Stimulated activated CD4-positive, alpha-beta T cell treated with anti-CD3 and anti-CD28 coated beads, Interleukin-15, amount 100 ng/mL, for 48 hours (primary cell): ENCODE data around the gene CAPRIN1.
"Not testable (repeated sequence)": the region's sequence is repeated elsewhere in the genome, so short reads cannot be mapped to it uniquely, and the experiment has no call there.

Experiments
- DNase-seq, 2 donors: peaks; one replicate each; pipeline ENCODE4 v3.0.0-alpha.2; 2020; ENCODE audit warnings: low read depth in 2 of 2

Gene CAPRIN1

DNA sequence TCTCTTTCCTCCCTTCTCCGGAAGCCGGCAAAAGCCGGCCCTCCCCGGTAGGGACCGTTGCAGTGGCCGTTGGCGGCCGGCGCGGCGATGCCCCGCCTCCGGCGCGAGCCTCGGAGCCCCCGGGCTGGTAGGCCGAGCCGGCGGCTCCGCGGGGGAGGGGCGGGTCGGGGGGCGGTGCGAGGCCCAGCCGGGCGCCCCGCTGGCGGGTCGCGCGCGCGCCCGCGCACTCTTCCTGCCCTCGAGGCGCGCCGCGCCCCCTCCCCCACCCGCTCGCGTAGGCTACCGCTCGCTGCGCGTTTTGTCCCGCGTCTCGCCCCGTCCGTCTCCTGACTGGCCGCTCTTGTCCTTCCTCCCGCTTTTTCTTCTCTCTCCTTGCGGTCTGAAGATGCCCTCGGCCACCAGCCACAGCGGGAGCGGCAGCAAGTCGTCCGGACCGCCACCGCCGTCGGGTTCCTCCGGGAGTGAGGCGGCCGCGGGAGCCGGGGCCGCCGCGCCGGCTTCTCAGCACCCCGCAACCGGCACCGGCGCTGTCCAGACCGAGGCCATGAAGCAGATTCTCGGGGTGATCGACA lies 591 bp downstream of the CAPRIN1 start:
- DNase-seq: peak; percentile 81 to 90

DNA sequence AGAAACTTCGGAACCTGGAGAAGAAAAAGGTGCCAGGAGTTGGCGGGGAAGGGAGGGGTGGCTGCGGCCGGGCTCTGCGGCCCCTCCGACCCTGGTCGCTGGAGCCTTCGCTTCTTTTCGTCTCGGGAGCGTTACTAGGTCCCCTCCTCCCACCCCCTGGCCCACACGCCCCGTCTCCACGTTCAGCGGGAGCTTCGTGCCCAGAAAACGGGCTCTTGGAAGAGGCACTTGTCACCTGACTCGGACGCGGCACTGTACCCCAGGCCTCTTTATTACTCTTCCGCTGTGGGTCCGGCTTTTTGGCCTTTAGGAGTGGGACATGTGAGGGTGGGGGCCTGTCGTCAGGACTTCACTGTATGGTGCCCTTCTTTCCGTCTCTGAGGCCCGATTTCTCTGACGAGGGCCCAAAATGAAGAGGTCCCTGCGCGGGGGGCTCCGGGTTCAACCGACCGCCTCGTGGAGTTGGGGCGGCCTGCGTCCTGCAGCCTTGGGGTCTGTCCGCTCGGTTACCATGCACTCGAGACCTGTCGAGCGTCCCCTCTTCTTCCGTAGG lies 1.2 kb downstream of the CAPRIN1 start:
- DNase-seq: peak; percentile 7 to 18

DNA sequence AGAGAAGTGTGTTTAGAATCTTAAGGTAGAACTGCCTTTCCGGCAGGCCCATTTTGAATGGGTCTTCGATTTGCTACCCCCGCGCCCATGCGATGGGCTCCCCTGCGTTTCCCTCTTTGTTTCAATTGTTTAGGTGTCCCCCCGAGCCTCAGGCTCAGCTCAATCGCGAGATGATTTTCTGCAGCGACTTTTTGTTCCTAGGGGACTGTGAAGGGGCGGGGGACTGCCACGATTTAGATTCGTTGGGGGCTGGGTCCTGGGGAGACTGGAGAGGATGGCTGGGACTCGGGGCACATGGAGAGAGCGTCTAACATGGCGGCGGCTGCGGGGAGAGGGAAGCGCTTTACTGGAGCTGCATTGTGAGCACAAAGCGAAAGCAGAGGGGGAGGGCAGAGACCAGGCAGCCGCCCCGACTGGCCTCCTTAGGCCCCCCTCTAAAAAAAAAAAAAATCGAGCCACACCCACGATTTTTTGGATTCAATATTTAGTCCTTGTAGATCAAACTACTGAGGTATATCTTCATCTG lies 1.7 kb downstream of the CAPRIN1 start:
- DNase-seq: peak; percentile 70 to 72

DNA sequence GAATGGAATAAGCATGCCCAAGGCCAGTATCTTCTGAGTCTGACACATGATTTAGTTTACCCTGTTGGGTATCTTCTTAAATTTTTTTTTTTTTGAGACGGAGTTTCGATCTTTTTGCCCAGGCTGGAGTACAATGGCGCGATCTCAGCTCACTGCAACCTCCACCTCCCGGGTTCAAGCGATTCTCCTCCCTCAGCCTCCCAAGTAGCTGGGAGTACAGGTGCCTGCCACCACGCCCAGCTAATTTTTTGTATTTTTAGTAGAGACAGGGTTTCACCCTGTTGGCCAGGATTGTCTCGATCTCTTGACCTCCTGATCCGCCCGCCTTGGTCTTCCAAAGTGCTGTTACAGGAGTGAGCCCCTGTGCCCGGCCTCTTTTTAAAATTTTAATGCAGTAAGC lies 2.8 kb downstream of the CAPRIN1 start:
- DNase-seq: not testable (repeated sequence)

DNA sequence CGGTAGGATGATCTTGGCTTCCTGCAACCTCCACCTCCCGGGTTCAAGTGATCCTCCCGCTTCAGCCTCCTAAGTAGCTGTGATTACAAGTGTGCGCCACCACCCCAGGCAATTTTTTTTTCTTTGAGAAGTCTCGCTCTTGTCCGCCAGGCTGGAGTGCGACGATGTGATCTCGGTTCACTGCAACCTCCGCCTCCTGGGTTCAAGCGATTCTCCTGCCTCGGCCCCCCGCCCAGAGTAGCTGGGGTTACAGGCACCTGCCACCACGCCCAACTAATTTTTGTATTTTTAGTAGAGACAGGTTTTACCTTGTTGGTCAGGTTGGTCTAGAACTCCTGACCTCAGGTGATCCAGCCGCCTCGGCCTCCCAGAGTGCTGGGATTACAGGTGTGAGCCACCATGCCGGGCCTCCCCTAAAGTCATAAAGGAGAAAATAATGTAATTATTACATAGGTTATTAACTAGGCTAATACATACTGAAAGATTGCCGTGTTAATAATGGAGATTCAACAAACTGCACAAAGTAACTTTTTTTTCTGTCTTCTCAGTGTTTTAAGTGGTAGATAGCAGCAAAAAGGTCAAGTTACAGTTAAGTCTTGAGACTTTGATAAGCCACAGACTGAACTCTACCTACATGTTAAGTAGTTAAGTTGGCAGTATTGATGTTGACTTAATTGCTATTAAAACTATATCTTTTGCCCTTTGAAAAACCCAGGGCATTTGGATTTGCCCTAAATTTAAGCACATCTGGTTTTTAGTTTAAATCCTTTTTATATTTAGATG lies 3.9 kb downstream of the CAPRIN1 start:
- no peak for DNase-seq

DNA sequence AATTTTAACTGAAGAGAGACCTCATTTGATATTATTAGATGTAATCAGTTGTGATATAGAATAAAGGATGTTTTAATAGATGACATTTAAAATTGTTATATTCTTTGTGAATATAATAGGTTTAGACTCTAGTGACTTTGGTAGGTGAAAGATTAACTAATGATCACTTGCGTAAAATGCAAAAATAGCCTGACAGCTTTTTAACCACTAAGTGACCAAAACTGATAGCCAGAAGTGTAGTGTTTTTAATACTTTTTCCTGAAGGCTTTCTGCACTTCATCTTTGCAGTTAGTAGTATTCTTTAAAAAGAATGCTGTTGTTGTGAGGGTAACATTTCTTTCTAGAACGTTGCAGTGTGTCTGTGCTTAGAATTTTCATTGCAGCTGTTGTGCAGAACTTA lies 5.1 kb downstream of the CAPRIN1 start:
- DNase-seq: no peak

DNA sequence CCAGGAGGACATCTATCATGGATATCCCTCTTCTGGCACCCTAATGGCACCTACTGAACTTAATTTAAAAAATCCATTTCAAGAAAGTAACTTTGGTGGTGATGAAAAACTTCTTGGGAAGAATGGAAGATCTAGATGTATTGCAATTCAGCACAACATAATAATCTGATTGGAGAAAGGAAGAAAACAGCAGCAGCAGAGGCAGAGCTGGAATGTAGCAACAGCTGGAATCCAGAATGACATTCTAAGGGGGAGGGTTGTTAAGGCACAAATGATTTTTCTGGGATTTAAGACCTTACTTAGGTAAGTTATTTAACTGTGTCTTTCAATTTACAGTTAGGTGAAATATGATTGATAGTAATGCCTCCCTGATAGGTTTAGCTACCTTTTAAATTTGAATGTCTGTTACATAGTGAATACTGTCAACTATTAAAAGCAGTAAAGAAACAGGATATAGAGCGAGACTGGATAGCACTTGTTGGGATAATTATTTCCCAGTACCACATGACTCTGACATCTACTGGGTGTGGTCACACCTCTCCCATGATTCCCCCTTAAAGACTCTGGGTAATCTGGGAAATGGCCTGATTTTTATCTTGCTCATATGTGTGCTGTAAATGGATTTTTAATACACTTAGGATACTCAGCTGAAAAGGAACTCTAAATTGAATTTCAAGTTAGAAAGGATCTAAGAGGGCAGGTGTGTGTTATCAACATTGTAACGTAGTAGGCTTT lies 11.7 kb downstream of the CAPRIN1 start:
- no peak for DNase-seq

DNA sequence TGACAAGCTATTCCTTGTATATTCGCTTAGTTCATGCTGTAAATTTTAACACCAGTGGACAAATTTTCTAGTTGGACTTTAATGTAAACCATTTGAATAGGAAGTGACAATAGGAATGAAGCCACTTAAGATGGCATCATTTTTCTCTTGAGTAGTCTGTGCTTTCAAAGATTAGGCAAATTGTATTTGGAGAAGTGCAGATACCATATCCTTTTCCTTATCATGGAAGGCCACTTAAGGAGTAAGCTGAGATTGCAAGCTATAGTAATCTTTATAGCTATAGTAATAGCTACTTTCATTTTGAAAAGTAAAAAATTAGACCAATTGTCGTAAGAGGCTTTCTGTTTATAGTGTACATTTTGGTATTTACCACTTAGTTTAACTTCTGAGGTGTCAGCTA lies 12.8 kb downstream of the CAPRIN1 start:
- no peak for DNase-seq

DNA sequence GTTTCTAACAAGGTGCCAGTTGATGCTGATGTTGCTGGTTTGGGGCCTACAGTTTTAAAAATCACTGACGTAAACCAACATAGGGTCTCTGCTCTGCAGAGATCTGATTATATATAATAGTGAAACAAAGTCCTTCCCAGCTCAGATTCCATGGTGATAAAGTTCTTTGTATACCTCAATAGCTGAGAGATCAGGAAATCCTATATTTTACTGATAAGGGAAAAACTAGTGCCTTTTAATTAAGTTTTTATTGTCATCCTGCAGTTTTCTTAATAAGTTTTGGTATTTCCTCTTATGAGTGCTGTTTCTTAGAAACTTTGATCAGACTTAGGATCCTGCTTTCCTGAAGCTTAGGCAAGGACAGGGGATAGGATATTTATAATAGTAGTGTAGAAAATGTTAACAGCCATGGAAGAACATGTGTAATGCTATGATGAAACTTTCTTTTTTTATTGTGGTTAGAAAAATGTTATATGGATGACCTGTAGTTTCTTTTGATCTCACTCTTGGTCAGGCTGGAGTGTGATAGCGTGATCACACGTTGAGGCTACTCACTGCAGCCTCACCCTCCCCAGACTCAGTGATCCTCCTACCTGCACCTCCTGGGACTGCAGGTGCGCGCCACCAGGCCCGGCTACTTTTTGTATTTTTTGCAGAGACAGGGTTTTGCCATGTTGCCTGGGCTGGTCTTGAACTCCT lies 14.1 kb downstream of the CAPRIN1 start:
- peak; percentile 13 to 16 for DNase-seq

DNA sequence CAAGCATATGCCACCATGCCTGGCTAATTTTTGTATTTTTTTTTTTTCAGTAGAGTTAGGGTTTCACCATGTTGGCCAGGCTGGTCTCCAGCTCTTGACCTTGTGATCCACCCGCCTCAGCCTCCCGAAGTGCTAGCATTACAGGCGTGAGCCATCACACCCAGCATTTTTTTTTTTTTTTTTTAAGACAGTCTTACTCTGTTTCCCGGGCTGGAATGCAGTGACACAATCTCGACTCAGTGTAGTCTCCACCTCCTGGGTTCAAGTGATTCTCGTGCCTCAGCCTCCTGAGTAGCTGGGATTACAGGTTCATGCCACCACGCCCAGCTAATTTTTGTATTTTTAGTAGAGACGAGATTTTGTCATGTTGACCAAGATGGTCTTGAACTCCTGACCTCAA lies 15.2 kb downstream of the CAPRIN1 start:
- not testable (repeated sequence) for DNase-seq

DNA sequence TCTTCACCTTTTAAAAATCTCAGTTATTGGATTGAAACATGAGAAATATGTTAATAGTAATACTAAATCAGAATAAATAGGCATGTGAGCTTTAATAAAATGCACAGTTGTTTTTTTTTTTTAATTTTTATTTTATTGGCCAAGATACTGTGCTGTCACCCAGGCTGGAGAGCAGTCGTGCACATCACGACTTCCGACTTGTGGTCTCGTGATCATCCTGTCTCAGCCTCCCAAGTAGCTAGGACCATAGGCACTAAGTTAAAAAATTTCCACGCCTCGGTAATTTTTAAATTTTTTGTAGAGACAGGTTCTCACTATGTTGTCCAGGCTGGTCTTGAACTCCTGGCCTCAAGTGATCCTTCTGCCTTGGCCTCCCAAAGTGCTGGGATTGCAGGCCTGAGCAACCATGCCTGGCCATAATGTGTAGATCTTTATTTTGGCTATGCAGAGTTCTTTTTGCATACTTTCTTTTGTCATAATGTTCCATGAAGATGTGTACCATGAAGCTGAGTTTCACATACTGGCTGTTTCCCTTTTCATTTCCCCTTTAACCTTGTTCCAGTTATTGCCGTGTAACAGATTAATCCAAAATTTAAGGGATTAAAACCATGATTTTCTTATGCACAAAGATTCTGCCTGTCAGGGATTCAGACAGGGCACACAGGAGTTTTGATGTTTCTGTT lies 16.0 kb downstream of the CAPRIN1 start:
- DNase-seq: no peak

DNA sequence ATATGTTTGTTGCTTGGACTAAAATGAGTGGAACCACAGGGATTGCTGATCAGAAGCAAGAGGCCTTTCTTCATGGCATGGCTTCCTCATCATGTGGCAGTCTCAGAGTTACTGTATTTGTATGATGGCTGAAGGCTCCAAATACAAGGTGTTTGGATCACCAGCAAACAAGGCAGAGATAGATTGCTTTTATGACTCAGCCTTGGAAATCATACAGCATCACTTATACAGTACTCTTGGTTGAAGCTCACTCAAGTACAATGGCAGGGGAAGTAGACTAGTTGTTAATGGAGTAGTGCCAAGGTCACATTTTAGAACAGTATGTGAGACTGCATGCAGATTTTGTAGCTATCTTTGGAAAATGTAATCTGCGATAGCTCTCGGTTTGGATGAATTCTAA lies 16.6 kb downstream of the CAPRIN1 start:
- DNase-seq: no peak

DNA sequence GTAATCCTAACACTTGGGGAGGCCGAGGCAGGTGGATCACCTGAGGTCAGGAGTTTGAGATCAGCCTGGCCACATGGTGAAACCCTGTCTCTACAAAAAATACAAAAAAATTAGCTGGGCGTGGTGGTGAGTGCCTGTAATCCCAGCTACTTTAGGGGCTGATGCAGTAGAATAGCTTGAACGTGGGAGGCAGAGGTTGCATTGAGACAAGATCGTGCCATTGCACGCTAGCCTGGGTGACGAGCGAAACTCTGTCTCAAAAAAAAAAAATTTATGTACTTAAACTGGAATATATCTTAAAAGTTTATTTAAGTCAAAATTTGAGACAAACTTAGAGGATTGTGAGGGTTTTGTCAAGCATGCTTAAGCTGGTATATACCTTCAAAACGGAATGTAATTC lies 19.8 kb downstream of the CAPRIN1 start:
- not testable (repeated sequence) for DNase-seq

DNA sequence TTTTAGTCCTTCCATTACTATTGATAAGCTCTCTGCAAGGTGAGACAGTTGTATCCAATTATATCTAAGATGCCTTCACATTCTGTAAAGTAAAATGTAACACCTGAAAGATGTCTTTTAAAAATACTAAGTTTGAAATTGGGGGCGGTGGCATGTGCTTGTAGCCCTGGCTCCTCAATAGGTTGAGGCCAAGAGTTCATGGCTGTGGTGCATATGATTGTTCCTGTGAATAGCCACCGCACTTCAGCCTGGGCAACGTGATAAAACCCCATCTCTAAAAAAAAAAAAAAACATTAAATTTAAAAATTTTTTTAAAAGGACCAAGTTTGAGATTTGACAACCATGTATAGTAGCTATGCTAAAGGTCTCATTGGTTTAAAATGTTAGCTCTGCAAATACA lies 20.5 kb downstream of the CAPRIN1 start:
- DNase-seq: no peak

DNA sequence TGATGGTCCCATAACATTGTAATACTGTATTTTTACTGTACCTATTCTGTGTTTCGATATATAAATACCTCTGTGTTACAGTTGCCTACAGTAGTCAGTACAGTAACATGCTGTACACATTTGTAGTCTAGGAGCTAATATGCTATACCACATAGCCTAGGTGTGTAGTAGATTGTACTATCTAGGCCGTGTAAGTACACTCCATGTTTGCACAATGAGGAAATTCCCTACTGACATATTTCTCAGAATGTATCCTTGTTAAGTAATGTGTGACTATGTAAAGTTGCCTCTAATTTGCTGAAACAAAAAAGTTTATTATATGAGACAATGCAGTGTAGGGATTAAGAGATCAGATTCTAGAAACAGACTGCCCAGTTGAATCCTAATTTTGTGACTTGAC lies 21.3 kb downstream of the CAPRIN1 start:
- no peak for DNase-seq

DNA sequence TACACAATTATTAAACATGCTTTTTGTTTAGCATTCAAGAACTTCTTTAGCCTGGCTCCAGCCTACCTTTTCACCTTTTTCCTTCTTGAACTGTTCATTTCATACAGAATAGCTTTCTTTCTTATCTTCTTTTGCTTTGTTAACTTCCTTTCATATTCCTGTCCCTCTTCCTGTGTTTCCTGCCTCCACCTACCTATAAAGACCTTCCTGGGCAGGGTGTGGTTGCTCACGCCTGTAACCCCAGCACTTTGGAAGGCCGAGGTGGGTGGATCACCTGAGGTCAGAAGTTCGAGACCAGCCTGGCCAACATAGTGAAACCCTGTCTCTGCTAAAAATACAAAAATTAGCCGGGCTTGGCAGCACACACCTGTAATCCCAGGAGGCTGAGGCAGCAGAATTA lies 22.9 kb downstream of the CAPRIN1 start:
- DNase-seq: no peak

DNA sequence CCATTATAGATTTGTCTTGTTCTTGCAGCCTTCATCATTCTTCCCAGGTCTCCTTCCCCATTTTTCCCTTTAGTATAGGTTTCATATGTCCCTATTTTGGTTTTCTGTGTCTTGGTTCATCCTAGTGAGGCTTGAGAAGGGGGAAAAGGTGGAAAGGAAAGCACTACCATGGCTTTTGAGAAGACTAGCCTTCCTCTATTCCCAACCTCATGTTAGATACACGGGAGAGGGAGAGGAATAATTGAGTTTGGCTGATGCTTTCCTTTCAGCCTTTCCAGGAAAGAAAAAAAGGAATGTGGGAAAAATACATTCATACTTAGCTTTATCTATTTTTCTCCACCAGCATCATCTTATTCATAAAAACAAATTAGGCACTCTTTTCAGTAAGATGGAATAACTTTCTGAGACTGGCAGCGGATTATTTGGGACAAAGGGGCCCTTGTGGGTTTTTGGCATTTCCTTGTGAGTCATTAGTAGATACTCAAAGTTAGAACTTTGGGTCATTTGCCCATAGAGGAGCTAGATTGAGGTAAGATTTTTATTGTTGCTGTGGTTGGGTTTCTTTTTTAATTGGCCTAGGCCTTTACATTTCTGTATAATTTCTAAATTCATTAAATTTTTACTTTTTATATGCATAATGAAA lies 23.8 kb downstream of the CAPRIN1 start:
- no peak for DNase-seq

DNA sequence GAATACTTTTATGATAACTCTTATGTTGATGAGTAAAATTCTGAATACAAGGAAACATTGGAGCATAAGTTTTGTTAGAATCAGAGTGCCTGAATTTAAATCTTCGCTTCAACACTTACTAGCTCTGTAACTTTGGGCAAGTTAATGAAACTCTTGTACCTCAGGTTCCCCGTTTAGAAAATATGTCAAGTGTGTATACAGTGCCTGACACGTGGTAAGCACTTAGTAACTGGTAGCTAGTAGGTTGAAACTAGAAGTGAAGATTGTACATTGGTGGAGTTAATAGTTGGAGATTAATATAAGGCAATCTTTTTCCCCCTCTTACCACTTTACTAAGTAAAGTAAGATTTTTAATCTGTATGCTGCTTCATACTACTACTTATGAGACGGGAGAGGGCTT lies 29.1 kb downstream of the CAPRIN1 start:
- DNase-seq: no peak

DNA sequence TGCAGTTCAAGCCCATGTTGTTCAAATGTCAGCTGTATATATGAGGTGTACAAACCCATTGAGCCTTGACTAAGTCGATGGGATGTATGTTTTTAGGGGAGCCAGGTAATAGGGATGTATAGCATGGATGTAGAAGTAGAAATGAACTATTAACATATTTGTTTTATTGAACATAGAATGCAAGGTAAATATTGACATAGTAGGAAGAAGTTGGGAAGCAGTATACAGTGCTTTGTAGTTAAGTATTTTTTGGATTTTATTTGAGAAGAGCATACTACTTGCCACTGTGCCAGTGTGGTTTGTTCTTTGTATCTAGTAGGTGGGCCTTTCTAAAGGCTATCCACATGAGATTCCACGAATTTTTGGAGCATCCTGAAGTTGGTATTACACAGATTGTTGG lies 33.1 kb downstream of the CAPRIN1 start:
- no peak for DNase-seq

DNA sequence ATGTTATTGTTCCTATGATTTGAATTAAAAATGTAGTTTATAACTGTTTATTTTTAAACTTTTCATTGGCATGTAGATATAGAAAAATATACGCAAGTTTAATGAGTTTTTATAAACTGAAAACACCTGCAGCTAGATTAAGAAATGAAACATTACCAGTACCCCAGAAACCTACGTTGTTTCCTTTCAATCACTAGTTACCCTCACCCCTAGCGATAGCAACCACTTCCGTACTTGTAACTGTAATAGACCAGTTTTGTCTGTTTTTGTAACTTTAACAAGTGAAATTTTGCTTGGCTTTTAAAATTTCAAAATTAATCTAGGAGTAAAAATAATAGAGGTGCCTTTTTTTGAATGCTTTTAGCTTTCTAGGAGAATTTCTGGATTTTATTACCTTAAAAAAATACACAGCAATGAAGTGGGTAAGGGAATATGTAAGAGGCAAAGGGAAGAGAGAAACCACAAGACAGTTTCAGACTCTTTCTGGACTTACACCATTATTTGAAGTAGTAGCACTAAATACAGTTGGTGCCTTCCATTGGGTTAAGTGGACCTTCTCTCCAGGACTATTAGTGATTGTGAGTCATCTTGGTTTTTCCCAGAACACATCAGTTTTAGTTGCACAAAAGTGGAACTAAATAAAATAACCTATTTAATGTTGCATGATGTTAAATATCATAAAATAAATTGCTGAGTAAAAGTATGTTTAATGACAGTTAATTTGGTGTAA lies 35.2 kb downstream of the CAPRIN1 start:
- DNase-seq: no peak
